HG03103 (cell line): ENCODE data around the gene DNAJC24.

ENCODE experiments used
- ATAC-seq: cut with Tn5 transposase; IDR thresholded peaks from one replicate; pipeline ENCODE4 v1.9.1; 2021; ENCODE audit warnings: low read depth; ENCODE audit not compliant: unreplicated experiment

The DNAJC24 gene

DNA sequence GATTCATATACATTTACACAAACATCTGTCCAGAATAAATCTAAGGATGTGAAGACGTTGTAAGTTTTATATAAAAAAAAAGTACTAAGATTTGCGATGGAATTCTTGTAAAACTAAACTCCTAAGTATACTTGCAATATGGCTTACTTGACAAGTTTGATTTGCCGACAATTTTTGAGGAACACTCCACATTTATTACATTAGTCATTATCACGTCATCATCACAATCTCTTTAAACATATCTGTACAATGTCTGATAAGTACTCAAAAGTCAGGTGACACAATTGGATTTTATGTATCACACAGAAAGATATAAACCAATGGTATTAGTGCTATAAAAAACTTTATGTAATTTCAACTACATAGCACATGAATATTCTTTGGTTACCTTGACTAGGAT is 109.4 kb downstream of the DNAJC24 start:
- ATAC-seq: no peak

DNA sequence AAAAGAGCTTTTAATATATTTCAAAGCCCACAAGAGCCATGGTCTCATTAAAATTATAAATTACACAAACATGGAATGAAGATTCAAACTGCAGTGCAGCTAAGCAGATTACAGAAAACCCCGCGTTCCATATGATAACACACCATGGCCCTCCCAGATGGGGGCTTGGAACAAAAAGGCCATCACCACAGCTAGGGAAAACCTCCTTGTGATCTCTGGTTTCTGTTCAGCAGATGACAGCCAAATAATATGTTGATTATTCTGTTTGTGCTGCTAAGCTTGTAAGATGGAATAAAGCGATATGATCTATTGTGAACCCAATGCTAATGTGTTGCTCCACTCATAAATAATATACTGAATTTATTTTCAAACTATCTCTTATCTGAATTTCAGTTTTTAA is 111.3 kb downstream of the DNAJC24 start:
- no peak for ATAC-seq
